IMR-90 (cell line): Measurements from ENCODE around the gene GEMIN2. TPM values are rescaled to one million over a fixed set of nuclear protein-coding genes. Genes with fewer than 3 reads are reported as not detected.
A peak's percentile ranks its signal among the peaks of the same experiment; 100 is the strongest.

Experiments
- ATAC-seq: fragments of 200-7000 bp; cut with Tn5 transposase; 2 replicates; pipeline ENCODE4 v1.9.1; 2020; ENCODE audit warnings: low read depth, mild to moderate bottlenecking, moderate library complexity
- BruUV-seq: library from RNA; stranded (reverse); fragments of 400-500 nt; replicated peaks from 2 replicates; lab custom pipeline; 2021; lab: Mats Ljungman, UMichigan
- CTCF ChIA-PET: fragments of 300-600 bp; formaldehyde crosslinking; extraction: SDS; loops from one replicate; lab custom pipeline; 2021; ENCODE audit warnings: antibody characterized with exemption; lab: Yijun Ruan, JAX
- POLR2A ChIA-PET: fragments of 300-600 bp; sonication (Branson Sonifier 250); formaldehyde crosslinking; loops from one replicate; lab custom pipeline; 2022; ENCODE audit warnings: antibody characterized with exemption; ENCODE audit not compliant: unreplicated experiment; lab: Charles Lee
- DNase-seq: peaks from one replicate; pipeline ENCODE4 v3.0.0; 2013
- H2AFZ ChIP-seq: replicated peaks from 2 replicates; pipeline ENCODE3; 2013; ENCODE audit warnings: low read length, mild to moderate bottlenecking; ENCODE audit not compliant: poor library complexity
- H2AK5ac ChIP-seq: 2 replicates; pipeline ENCODE4 v1.6.1; 2013; ENCODE audit warnings: low read depth, low read length, inconsistent platforms
- H2AK9ac ChIP-seq: replicated peaks from 2 replicates; pipeline ENCODE3; 2013; ENCODE audit warnings: mild to moderate bottlenecking, low read depth, low read length, moderate library complexity; ENCODE audit not compliant: poor library complexity
- H2BK120ac ChIP-seq: 2 replicates; pipeline ENCODE4 v1.6.1; 2013; ENCODE audit warnings: low read depth, low read length, inconsistent platforms
- H2BK15ac ChIP-seq: 3 replicates; pipeline ENCODE4 v1.6.1; 2013; ENCODE audit warnings: low read depth, low read length, inconsistent platforms
- H2BK20ac ChIP-seq: 2 replicates; pipeline ENCODE4 v1.6.1; 2013; ENCODE audit warnings: low read depth, mild to moderate bottlenecking, inconsistent platforms, low read length, moderate library complexity
- H2BK5ac ChIP-seq: 2 replicates; pipeline ENCODE4 v1.6.1; 2013; ENCODE audit warnings: mild to moderate bottlenecking, low read depth, low read length, inconsistent platforms; ENCODE audit not compliant: poor library complexity, severe bottlenecking
- H3K14ac ChIP-seq: replicated peaks from 2 replicates; pipeline ENCODE4 v1.6.1; 2013; ENCODE audit warnings: low read depth, low read length, inconsistent platforms
- H3K18ac ChIP-seq: 2 replicates; pipeline ENCODE4 v1.6.1; 2013; ENCODE audit warnings: low read depth, low read length, control low read depth
- H3K23ac ChIP-seq: 2 replicates; pipeline ENCODE4 v1.6.1; 2013; ENCODE audit warnings: low read depth, low read length, inconsistent platforms
- H3K27ac ChIP-seq: 2 replicates; pipeline ENCODE4 v1.5.1; 2013; ENCODE audit warnings: mild to moderate bottlenecking, control low read depth, low read length; ENCODE audit not compliant: insufficient read depth
- H3K27me3 ChIP-seq: 2 replicates; pipeline ENCODE4 v1.6.1; 2013; ENCODE audit warnings: low read length; ENCODE audit not compliant: control insufficient read depth, insufficient read depth
- H3K36me3 ChIP-seq: 2 replicates; pipeline ENCODE4 v1.6.1; 2013; ENCODE audit warnings: low read length, mixed read lengths; ENCODE audit not compliant: control insufficient read depth, insufficient read depth
- H3K4ac ChIP-seq: 2 replicates; pipeline ENCODE4 v1.6.1; 2013; ENCODE audit warnings: low read depth, low read length, inconsistent platforms
- H3K4me1 ChIP-seq: 2 replicates; pipeline ENCODE4 v1.6.1; 2013; ENCODE audit warnings: low read length, mixed read lengths; ENCODE audit not compliant: control insufficient read depth, insufficient read depth
- H3K4me2 ChIP-seq: 2 replicates; pipeline ENCODE4 v1.6.1; 2013; ENCODE audit warnings: low read depth, mild to moderate bottlenecking, control low read depth, low read length, moderate library complexity
- H3K4me3 ChIP-seq: 2 replicates; pipeline ENCODE4 v1.5.1; 2013; ENCODE audit warnings: low read depth, mild to moderate bottlenecking, control low read depth, low read length, moderate library complexity; ENCODE audit not compliant: insufficient read depth
- H3K56ac ChIP-seq: 2 replicates; pipeline ENCODE4 v1.6.1; 2013; ENCODE audit warnings: low read length, inconsistent platforms; ENCODE audit not compliant: insufficient read depth; ENCODE audit errors: extremely low read depth
- H3K79me1 ChIP-seq, 2 experiments: 2 replicates each; pipeline ENCODE4 v1.6.1; 2013; ENCODE audit warnings: low read length in 2 of 2, inconsistent platforms in 1 of 2, low read depth in 1 of 2
- H3K9ac ChIP-seq: 2 replicates; pipeline ENCODE4 v1.6.1; 2013; ENCODE audit warnings: low read depth, low read length, control low read depth
- H3K9me1 ChIP-seq: 2 replicates; pipeline ENCODE4 v1.6.1; 2013; ENCODE audit warnings: low read length, inconsistent platforms; ENCODE audit not compliant: insufficient read depth
- H3K9me3 ChIP-seq: 2 replicates; pipeline ENCODE4 v1.6.1; 2013; ENCODE audit warnings: low read length; ENCODE audit not compliant: control insufficient read depth, insufficient read depth
- H4K20me1 ChIP-seq: 2 replicates; pipeline ENCODE4 v1.6.1; 2013; ENCODE audit warnings: low read length, inconsistent platforms; ENCODE audit not compliant: insufficient read depth
- H4K5ac ChIP-seq: 2 replicates; pipeline ENCODE4 v1.6.1; 2013; ENCODE audit warnings: mild to moderate bottlenecking, low read depth, low read length, control low read depth
- H4K8ac ChIP-seq, 2 experiments: 2 replicates each; pipeline ENCODE4 v1.6.1; 2013; ENCODE audit warnings: low read depth in 2 of 2, low read length in 2 of 2, control low read depth in 1 of 2, inconsistent platforms in 1 of 2
- H4K91ac ChIP-seq: 2 replicates; pipeline ENCODE4 v1.6.1; 2013; ENCODE audit warnings: low read depth, low read length, inconsistent platforms; ENCODE audit not compliant: insufficient read depth
- MXI1 ChIP-seq: IDR thresholded peaks from 2 replicates; pipeline ENCODE4 v1.6.1; 2012; ENCODE audit warnings: low read depth, mild to moderate bottlenecking, low read length, moderate library complexity, borderline replicate concordance
- POLR2A ChIP-seq: IDR thresholded peaks from 2 replicates; pipeline ENCODE4 v1.6.1; 2012; ENCODE audit warnings: mild to moderate bottlenecking, low read depth, low read length
- RFX5 ChIP-seq: IDR thresholded peaks from 2 replicates; pipeline ENCODE4 v1.8.0; 2012; ENCODE audit warnings: low read depth, mild to moderate bottlenecking, low read length, moderate library complexity
- USF2 ChIP-seq: fragments of 150-350 bp; IDR thresholded peaks from 2 replicates; pipeline ENCODE4 v1.6.1; 2017; ENCODE audit warnings: mild to moderate bottlenecking, antibody characterized with exemption, low read length, low read depth
- WGBS, 2 experiments: methylation state at CpG; one replicate each; pipeline versions ENCODE4 v1.1.5 to v1.1.7; 2013; ENCODE audit warnings: missing lambda C conversion rate in 2 of 2; ENCODE audit not compliant: insufficient read length in 1 of 2; ENCODE audit errors: extremely low coverage in 2 of 2; 5-methylcytosine and 5-hydroxymethylcytosine counted together
- dilution Hi-C: fragments of 300-500 bp; cut with HindIII; formaldehyde crosslinking; loops from one replicate; pipeline ENCODE4 v1.14.3; 2018; ENCODE audit warnings: low sequenced_read_pairs; ENCODE audit not compliant: unreplicated experiment
- in situ Hi-C: fragments of 300-500 bp; cut with MboI; formaldehyde crosslinking; loops from 3 replicates; pipeline ENCODE4 v1.14.3; 2019; ENCODE audit warnings: low sequenced_read_pairs, inconsistent platforms, mixed read lengths
- intact Hi-C: fragments of 100-400 bp; cut with micrococcal nuclease; formaldehyde crosslinking; loops from 2 replicates; pipeline ENCODE4 v1.10.0; 2022
- polyA plus RNA-seq, 3 experiments: library from polyadenylated mRNA; depleted of rRNA; stranded (reverse); fragments of >200 nt; gene quantifications; 2 replicates each; pipeline ENCODE4 v1.2.3, GENCODE V29; 2012; ENCODE audit warnings: low replicate concordance in 1 of 3
- total RNA-seq: library from RNA; depleted of rRNA; stranded (reverse); fragments of >200 nt; gene quantifications from 2 replicates; pipeline ENCODE4 v1.2.3, GENCODE V29; 2012

The GEMIN2 gene
- total and polyA plus RNA-seq, 2 of the 4 experiments (the other 2 are of a cell fraction) = 10.6 to 11.2 TPM

- H3K4me3 ChIP-seq = peak overlapping the region; percentile 81
- peak; percentile 3 for ATAC-seq
- peak overlapping the region; percentile 74 for H2BK5ac ChIP-seq
- H2BK120ac ChIP-seq = no peak overlapping the region
- peaks cover 25% of the 10 kb centered on the region for H3K36me3 ChIP-seq
- peak; percentile 21 for DNase-seq
- peaks cover 19 to 38% of the 10 kb centered on the region in 2 experiments for H3K79me1 ChIP-seq
- no peaks in the 10 kb centered on the region; the same call in 1 of the 2 replicates for H3K4me1 ChIP-seq
- peak overlapping the region; percentile 99 for H3K9ac ChIP-seq
- H2BK20ac ChIP-seq = no peak overlapping the region
- intact Hi-C loops = loop anchor here (2.0 kb wide), 2 partner anchors 57 to 193 kb away; partner anchors contain the start of gene MIA2
- no peaks in the 10 kb centered on the region for H3K27me3 ChIP-seq
- 0% methylated on average over 14 of the region's 36 CpGs; no CpG with 5 or more reads in 1 of the 2 experiments for WGBS, 2 experiments
- in situ Hi-C loops = no loop called here
- H3K9me3 ChIP-seq = no peaks in the 10 kb centered on the region
- H3K23ac ChIP-seq = peak overlapping the region; percentile 81
- peak overlapping the region; percentile 78 to 90 for H4K8ac ChIP-seq
- peak overlapping the region; percentile 96 for H3K27ac ChIP-seq
- dilution Hi-C loops = no loop called here
- peak overlapping the region; percentile 88 for H2AK9ac ChIP-seq
- peak overlapping the region; percentile 88 for H3K56ac ChIP-seq
- H2AK5ac ChIP-seq = peak overlapping the region; percentile 80
- H3K9me1 ChIP-seq = no peaks in the 10 kb centered on the region
- TSS peak; percentile 53 for BruUV-seq
- TF ChIP-seq USF2 (0 out of 2 replicates have a peak, but pooled peaks have one; percentile 27), RFX5 (no peak), MXI1 (peak; percentile 93), POLR2A (no peak)
- peaks cover 16% of the 10 kb centered on the region for H4K20me1 ChIP-seq
- peak overlapping the region; percentile 97 for H3K14ac ChIP-seq
- ChIA-PET CTCF (no interaction called here), POLR2A (interaction anchor here (0.6 kb wide), 1 partner anchor 127 kb away, joined by 4 read pairs; no protein-coding TSS in a partner anchor)
- H2BK15ac ChIP-seq = no peak overlapping the region
- H3K4me2 ChIP-seq = peak overlapping the region; percentile 98
- peak overlapping the region; percentile 65 for H4K91ac ChIP-seq
- peak overlapping the region; percentile 95 for H3K4ac ChIP-seq
- peak overlapping the region; percentile 78 for H4K5ac ChIP-seq
- peak overlapping the region; percentile 91 for H2AFZ ChIP-seq
- no peak overlapping the region; the same call in 1 of the 2 replicates for H3K18ac ChIP-seq
These were observed 61.5 kb downstream of the GEMIN2 start for GRCh38 chr14:39175445-39176262.
